ENCODE measurements around the gene ACTG1. TPM values are rescaled to one million over a fixed set of nuclear protein-coding genes. Genes with fewer than 3 reads are reported as not detected.

Gene ACTG1
- total RNA-seq, 4 donors from 2014 or later = 322 to 934 (median 415) TPM

DNA sequence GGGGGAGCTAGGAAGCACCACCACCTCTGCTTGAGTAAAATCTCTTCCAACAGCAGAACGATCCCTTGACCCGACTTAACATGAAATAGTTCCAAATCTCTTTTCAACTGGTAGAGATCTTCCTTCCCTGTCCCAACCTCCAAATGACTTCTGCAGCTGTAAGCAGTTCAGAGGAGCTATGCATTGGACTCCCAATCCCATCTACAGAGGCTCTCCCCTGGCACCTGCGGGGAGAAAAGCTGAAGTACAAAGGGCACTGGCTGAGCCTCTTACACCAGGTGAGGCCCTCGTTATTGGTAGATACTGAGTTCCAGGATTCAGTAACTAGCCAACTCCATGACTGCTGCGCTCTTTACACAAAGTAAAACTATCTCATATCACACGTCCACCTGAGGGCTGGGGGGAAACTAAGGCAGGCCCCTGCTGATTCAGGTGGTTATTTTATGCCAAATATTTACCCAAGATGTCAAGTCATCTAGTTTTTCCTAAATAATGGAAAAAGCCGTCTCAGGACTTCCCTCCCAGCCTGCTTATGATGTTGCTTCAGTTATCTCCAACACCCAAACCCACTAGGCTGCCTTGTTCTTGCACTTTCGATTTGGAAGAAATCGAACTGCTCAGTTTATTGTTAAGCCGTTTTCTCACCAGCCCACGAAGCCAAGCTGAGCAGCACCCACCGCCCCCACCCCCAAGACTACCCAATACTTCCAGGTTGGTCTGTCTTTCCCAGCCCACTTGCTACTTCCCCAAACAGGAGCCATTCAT is 3.2 kb downstream of the ACTG1 start:
- Histone ChIP-seq H3K9me3 (no peaks in the 10 kb centered on the region), H3K4me1 (peaks cover 15 to 23% of the 10 kb centered on the region in 2 donors), H3K4me3 (peak overlapping the region; percentile 81 to 95 (median 89)), H3K27me3 (no peaks in the 10 kb centered on the region), H3K27ac (peak overlapping the region; percentile 86 to 100 (median 96)), H3K36me3 (peaks cover 0 to 30% of the 10 kb centered on the region in 2 donors)
- intact Hi-C loops (cut with DNase I; ENCODE audit: low total_unique reads) = no loop called here
- in situ Hi-C loops (cut with MboI; ENCODE audit: low sequenced_read_pairs in 4 of 4) = no loop called here
- TF ChIP-seq, protein P1, sequence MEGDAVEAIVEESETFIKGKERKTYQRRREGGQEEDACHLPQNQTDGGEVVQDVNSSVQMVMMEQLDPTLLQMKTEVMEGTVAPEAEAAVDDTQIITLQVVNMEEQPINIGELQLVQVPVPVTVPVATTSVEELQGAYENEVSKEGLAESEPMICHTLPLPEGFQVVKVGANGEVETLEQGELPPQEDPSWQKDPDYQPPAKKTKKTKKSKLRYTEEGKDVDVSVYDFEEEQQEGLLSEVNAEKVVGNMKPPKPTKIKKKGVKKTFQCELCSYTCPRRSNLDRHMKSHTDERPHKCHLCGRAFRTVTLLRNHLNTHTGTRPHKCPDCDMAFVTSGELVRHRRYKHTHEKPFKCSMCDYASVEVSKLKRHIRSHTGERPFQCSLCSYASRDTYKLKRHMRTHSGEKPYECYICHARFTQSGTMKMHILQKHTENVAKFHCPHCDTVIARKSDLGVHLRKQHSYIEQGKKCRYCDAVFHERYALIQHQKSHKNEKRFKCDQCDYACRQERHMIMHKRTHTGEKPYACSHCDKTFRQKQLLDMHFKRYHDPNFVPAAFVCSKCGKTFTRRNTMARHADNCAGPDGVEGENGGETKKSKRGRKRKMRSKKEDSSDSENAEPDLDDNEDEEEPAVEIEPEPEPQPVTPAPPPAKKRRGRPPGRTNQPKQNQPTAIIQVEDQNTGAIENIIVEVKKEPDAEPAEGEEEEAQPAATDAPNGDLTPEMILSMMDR (IDR thresholded peaks at IDR 0.05 in 4 of 5, conservative IDR thresholded peaks at IDR 0.05 in 1 of 5) = no peak
- no peak for TF ChIP-seq POLR2A (IDR thresholded peaks at IDR 0.05)
- no peak for ATAC-seq
- DNase-seq = no peak

DNA sequence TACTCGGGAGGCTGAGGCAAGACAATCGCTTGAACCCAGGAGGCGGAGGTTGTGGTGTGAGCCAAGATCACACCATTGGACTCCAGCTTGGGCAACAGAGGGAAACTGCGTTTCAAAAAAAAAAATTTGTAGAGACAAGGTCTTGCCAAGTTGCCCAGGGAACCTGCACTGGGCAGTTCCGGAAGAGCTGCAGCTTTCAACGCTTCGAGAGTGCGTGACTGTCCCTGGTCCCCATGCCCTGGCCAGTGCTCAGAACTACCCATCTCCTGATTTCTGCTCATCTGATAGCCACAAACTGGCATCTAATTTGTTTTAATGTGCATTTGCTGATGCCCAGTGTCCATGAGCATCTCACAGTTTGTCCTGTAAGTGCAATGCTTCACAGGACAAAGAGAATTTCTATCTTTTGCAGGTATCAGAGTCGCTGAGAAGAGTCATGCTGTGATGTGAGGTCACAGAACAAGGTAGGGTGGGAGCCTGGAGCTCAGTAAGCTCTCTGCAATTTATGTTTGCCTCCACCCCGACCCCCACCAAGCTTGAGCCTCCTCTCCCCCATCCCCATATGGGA is 3.9 kb downstream of the ACTG1 start:
- intact Hi-C loops (cut with DNase I; ENCODE audit: low total_unique reads) (no loop called here), in situ Hi-C loops (cut with MboI; ENCODE audit: low sequenced_read_pairs in 4 of 4) (no loop called here)
- DNase-seq = no peak
- Histone ChIP-seq H3K4me1 (peaks cover 15 to 23% of the 10 kb centered on the region in 2 donors), H3K4me3 (peak overlapping the region; percentile 81 to 95 (median 89)), H3K36me3 (peaks cover 0 to 30% of the 10 kb centered on the region in 2 donors), H3K27me3 (no peaks in the 10 kb centered on the region), H3K9me3 (no peaks in the 10 kb centered on the region), H3K27ac (peak overlapping the region; percentile 86 to 100 (median 96))
- ATAC-seq = no peak
- no peak for TF ChIP-seq POLR2A (IDR thresholded peaks at IDR 0.05)
- TF ChIP-seq, protein P1 (IDR thresholded peaks at IDR 0.05 in 4 of 5, conservative IDR thresholded peaks at IDR 0.05 in 1 of 5) = no peak

DNA sequence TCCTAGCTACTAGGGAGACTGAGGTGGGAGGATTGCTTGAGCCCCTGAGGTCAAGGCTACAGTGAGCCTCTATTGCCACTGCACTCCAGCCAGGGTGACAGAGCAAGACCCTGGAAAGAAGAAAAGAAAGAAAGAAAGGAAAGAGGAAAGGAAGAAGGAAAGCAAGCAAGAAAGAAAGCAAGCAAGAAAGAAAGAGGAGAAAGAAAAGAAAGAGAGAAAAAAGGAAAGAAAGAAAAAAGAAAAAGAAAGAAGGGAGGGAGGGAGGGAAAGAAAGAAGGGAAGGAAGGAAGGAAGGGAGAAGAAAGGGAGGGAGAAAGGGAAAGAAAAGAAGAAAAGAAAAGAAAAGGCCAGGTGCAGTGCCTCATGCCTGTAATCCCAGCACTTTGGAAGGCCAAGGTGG is 9.0 kb downstream of the ACTG1 start:
- H3K27me3 ChIP-seq = no peaks in the 10 kb centered on the region
- no peak for ATAC-seq
- no peaks in the 10 kb centered on the region for H3K36me3 ChIP-seq
- no peak overlapping the region for H3K4me3 ChIP-seq
- H3K9me3 ChIP-seq = no peaks in the 10 kb centered on the region
- peaks cover 0 to 2% of the 10 kb centered on the region in 2 donors for H3K4me1 ChIP-seq
- DNase-seq = no peak
- intact Hi-C loops (cut with DNase I; ENCODE audit: low total_unique reads) = no loop called here
- in situ Hi-C loops (cut with MboI; ENCODE audit: low sequenced_read_pairs in 4 of 4) = no loop called here
- no peak overlapping the region for H3K27ac ChIP-seq
- TF ChIP-seq, protein P1 (IDR thresholded peaks at IDR 0.05 in 4 of 5, conservative IDR thresholded peaks at IDR 0.05 in 1 of 5) = no peak
- no peak for TF ChIP-seq POLR2A (IDR thresholded peaks at IDR 0.05)

DNA sequence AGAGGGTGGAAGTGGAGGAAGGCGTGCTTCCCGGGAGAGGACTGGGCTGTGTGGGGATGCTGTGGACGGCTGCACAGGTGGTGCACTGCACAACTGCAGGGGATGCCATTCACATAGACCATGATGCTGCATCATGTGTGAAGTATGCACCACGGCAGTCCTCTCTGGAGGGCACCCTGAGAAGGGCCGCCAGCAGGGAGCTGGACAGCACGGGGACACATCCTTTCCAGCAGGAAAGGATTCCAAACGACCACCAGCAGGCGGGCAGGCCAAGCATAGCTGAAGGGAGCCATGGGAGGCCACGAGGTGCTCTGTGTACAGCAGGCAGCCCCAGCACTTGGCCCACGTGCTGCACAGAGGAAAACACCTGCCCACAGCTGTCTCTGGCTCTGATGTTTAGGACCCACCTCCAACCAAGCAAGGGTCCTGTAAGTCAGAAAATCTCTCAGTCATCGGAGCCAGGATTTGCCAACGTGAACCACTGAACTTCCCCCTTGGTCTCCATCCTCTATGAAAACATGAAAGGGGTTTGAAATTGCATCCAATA is 10.1 kb downstream of the ACTG1 start:
- no peaks in the 10 kb centered on the region for H3K9me3 ChIP-seq
- ATAC-seq = no peak

More for the DNA sequence above, 10.1 kb downstream of the ACTG1 start:
- Histone ChIP-seq H3K27me3 (no peaks in the 10 kb centered on the region), H3K4me1 (no peaks in the 10 kb centered on the region), H3K36me3 (no peaks in the 10 kb centered on the region), H3K4me3 (no peak overlapping the region), H3K27ac (no peak overlapping the region)
- DNase-seq = no peak
- in situ Hi-C loops (cut with MboI; ENCODE audit: low sequenced_read_pairs in 4 of 4) (no loop called here), intact Hi-C loops (cut with DNase I; ENCODE audit: low total_unique reads) (no loop called here)
- no peak for TF ChIP-seq POLR2A (IDR thresholded peaks at IDR 0.05)
- TF ChIP-seq, protein P1 (IDR thresholded peaks at IDR 0.05 in 4 of 5, conservative IDR thresholded peaks at IDR 0.05 in 1 of 5) = no peak
